ENCODE measurements around the gene ZNF740. TPM values are rescaled to one million over a fixed set of nuclear protein-coding genes. Genes with fewer than 3 reads are reported as not detected.

ZNF740 gene
- total RNA-seq, 1 experiment from 2014 or later, result 46.8 TPM

DNA sequence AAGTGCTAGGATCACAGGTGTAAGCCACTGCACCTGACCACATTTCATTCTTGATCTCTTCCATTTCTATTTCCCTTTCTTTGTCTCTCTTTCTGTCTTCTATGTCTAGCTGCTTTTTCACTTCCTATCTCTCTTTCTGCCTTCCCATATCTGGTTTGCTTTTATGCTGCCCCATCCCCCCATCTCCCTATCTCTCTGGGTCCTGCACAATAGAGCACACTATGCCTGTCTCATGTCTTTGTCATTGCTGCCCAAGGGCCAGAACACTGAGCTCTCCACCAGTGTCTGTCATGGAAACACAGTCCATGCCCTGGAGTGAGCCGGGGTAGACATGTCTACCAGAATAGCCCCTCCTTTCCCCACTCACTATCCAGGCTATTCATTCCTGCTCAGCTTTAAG lies 63.8 kb downstream of the ZNF740 start:
- no peak for DNase-seq (ENCODE audit: low read depth, low spot score)
- POLR2A ChIA-PET, result no interaction called here
- H3K27me3 ChIP-seq (ENCODE audit: control insufficient read depth, insufficient read depth, low read length), result no peaks in the 10 kb centered on the region
- H3K4me1 ChIP-seq (ENCODE audit: control insufficient read depth, insufficient read depth, low read length), result no peaks in the 10 kb centered on the region; the same call in 1 of the 2 replicates
- no peaks in the 10 kb centered on the region for H3K9me3 ChIP-seq (ENCODE audit: control insufficient read depth, insufficient read depth, low read depth, low read length)
- no TSS peak for BruUV-seq (replicated peaks)
- intact Hi-C loops (cut with micrococcal nuclease; ENCODE audit: unreplicated experiment) (no loop called here), in situ Hi-C loops (cut with HindIII; ENCODE audit: low pct_unique_long_range_greater_than_20kb, low sequenced_read_pairs) (no loop called here)
- H3K36me3 ChIP-seq (ENCODE audit: control insufficient read depth, insufficient read depth, low read length), result no peaks in the 10 kb centered on the region
- TF ChIP-seq, protein P1, sequence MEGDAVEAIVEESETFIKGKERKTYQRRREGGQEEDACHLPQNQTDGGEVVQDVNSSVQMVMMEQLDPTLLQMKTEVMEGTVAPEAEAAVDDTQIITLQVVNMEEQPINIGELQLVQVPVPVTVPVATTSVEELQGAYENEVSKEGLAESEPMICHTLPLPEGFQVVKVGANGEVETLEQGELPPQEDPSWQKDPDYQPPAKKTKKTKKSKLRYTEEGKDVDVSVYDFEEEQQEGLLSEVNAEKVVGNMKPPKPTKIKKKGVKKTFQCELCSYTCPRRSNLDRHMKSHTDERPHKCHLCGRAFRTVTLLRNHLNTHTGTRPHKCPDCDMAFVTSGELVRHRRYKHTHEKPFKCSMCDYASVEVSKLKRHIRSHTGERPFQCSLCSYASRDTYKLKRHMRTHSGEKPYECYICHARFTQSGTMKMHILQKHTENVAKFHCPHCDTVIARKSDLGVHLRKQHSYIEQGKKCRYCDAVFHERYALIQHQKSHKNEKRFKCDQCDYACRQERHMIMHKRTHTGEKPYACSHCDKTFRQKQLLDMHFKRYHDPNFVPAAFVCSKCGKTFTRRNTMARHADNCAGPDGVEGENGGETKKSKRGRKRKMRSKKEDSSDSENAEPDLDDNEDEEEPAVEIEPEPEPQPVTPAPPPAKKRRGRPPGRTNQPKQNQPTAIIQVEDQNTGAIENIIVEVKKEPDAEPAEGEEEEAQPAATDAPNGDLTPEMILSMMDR (IDR thresholded peaks at IDR 0.05), result no peak
- TF ChIP-seq TCF7L2 (IDR thresholded peaks at IDR 0.05; ENCODE audit: low read depth, low read length), result no peak
- TF ChIP-seq POLR2AphosphoS5 (IDR thresholded peaks at IDR 0.05; ENCODE audit: low read depth, low read length), result no peak
- TF ChIP-seq SIN3A (IDR thresholded peaks at IDR 0.05; ENCODE audit: borderline replicate concordance, insufficient read depth, low read depth, low read length), result no peak
- TF ChIP-seq, protein P2, sequence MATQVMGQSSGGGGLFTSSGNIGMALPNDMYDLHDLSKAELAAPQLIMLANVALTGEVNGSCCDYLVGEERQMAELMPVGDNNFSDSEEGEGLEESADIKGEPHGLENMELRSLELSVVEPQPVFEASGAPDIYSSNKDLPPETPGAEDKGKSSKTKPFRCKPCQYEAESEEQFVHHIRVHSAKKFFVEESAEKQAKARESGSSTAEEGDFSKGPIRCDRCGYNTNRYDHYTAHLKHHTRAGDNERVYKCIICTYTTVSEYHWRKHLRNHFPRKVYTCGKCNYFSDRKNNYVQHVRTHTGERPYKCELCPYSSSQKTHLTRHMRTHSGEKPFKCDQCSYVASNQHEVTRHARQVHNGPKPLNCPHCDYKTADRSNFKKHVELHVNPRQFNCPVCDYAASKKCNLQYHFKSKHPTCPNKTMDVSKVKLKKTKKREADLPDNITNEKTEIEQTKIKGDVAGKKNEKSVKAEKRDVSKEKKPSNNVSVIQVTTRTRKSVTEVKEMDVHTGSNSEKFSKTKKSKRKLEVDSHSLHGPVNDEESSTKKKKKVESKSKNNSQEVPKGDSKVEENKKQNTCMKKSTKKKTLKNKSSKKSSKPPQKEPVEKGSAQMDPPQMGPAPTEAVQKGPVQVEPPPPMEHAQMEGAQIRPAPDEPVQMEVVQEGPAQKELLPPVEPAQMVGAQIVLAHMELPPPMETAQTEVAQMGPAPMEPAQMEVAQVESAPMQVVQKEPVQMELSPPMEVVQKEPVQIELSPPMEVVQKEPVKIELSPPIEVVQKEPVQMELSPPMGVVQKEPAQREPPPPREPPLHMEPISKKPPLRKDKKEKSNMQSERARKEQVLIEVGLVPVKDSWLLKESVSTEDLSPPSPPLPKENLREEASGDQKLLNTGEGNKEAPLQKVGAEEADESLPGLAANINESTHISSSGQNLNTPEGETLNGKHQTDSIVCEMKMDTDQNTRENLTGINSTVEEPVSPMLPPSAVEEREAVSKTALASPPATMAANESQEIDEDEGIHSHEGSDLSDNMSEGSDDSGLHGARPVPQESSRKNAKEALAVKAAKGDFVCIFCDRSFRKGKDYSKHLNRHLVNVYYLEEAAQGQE (IDR thresholded peaks at IDR 0.05; ENCODE audit: insufficient read depth in 1 of 2, low read depth in 2 of 2, low read length in 1 of 2), result no peak
- no peak overlapping the region for H3K4me3 ChIP-seq (ENCODE audit: low read depth in 2 of 2, low read length in 2 of 2)
- no peak overlapping the region for H3K27ac ChIP-seq (ENCODE audit: low read length)
- CTCF ChIA-PET, result no interaction called here
- ATAC-seq, result no peak

Other genes starting within 250 kb of the ZNF740 start
- 4,079 TPM for gene KRT18, start 231.6 kb upstream of the ZNF740 start, total RNA-seq (2021; ENCODE audit: unreplicated experiment)
- 351 TPM for gene EIF4B, start 174.3 kb upstream of the ZNF740 start, total RNA-seq (2021; ENCODE audit: unreplicated experiment)
- 48.1 TPM for gene TNS2, start 130.7 kb upstream of the ZNF740 start, total RNA-seq (2021; ENCODE audit: unreplicated experiment)
- 25.0 TPM for gene SPRYD3, start 101.3 kb upstream of the ZNF740 start, total RNA-seq (2021; ENCODE audit: unreplicated experiment)
- gene IGFBP6, start 83.1 kb upstream of the ZNF740 start, total RNA-seq (2021; ENCODE audit: unreplicated experiment), result 4.7 TPM
- gene SOAT2, start 77.2 kb upstream of the ZNF740 start, total RNA-seq (2021; ENCODE audit: unreplicated experiment), result not detected
- 15.4 TPM for gene CSAD, start 203 bp downstream of the ZNF740 start, total RNA-seq (2021; ENCODE audit: unreplicated experiment)
- gene ITGB7, start 26.5 kb downstream of the ZNF740 start, total RNA-seq (2021; ENCODE audit: unreplicated experiment), result 0.98 TPM
- 41.2 TPM for gene RARG, start 51.5 kb downstream of the ZNF740 start, total RNA-seq (2021; ENCODE audit: unreplicated experiment)
- 54.6 TPM for gene ESPL1, start 87.6 kb downstream of the ZNF740 start, total RNA-seq (2021; ENCODE audit: unreplicated experiment)
- gene PFDN5, start 114.8 kb downstream of the ZNF740 start, total RNA-seq (2021; ENCODE audit: unreplicated experiment), result 340 TPM
- gene MYG1, start 119.0 kb downstream of the ZNF740 start, total RNA-seq (2021; ENCODE audit: unreplicated experiment), result 77.4 TPM
- gene AAAS, start 140.9 kb downstream of the ZNF740 start, total RNA-seq (2021; ENCODE audit: unreplicated experiment), result 77.7 TPM
- not detected for gene SP7, start 155.6 kb downstream of the ZNF740 start, total RNA-seq (2021; ENCODE audit: unreplicated experiment)
- gene SP1, start 199.5 kb downstream of the ZNF740 start, total RNA-seq (2021; ENCODE audit: unreplicated experiment), result 81.0 TPM
- gene AMHR2, start 243.1 kb downstream of the ZNF740 start, total RNA-seq (2021; ENCODE audit: unreplicated experiment), result 0.13 TPM

Measured in Panc1 (cell line).